Subcutaneous abdominal adipose tissue (tissue), 5 donors: ENCODE results near the gene XCL1.
"Not testable (repeated sequence)": the region's sequence is repeated elsewhere in the genome, so short reads cannot be mapped to it uniquely, and the experiment has no call there.

Experiments
- H3K27ac ChIP-seq: one replicate; pipeline ENCODE4 v1.7.0; 2013; ENCODE audit warnings: low read depth, mild to moderate bottlenecking, inconsistent platforms, low read length, moderate library complexity
- H3K27me3 ChIP-seq, 5 donors: one replicate each; pipeline ENCODE4 v1.7.0; 2013; ENCODE audit warnings: low read length in 5 of 5, inconsistent platforms in 1 of 5; ENCODE audit not compliant: control insufficient read depth in 5 of 5, insufficient read depth in 4 of 5
- H3K36me3 ChIP-seq, 5 donors: one replicate each; pipeline ENCODE4 v1.7.0; 2013; ENCODE audit warnings: low read length in 5 of 5; ENCODE audit not compliant: control insufficient read depth in 5 of 5, insufficient read depth in 5 of 5
- H3K4me1 ChIP-seq, 5 donors: one replicate each; pipeline ENCODE4 v1.7.0; 2013; ENCODE audit warnings: low read length in 5 of 5, mild to moderate bottlenecking in 3 of 5, moderate library complexity in 1 of 5; ENCODE audit not compliant: control insufficient read depth in 5 of 5, insufficient read depth in 5 of 5
- H3K4me3 ChIP-seq, 5 donors: one replicate each; pipeline ENCODE4 v1.7.0; 2013; ENCODE audit warnings: low read length in 5 of 5, low read depth in 1 of 5
- H3K9ac ChIP-seq, 5 donors: one replicate each; pipeline ENCODE4 v1.7.0; 2013; ENCODE audit warnings: low read length in 5 of 5, mild to moderate bottlenecking in 4 of 5, moderate library complexity in 3 of 5
- H3K9me3 ChIP-seq, 5 donors: one replicate each; pipeline ENCODE4 v1.7.0; 2013; ENCODE audit warnings: low read length in 5 of 5; ENCODE audit not compliant: control insufficient read depth in 5 of 5
- donor health status: healthy.
- donor health status: healthy.
- donor health status: healthy.
- donor health status: healthy.
- donor health status: healthy.

XCL1 gene

DNA sequence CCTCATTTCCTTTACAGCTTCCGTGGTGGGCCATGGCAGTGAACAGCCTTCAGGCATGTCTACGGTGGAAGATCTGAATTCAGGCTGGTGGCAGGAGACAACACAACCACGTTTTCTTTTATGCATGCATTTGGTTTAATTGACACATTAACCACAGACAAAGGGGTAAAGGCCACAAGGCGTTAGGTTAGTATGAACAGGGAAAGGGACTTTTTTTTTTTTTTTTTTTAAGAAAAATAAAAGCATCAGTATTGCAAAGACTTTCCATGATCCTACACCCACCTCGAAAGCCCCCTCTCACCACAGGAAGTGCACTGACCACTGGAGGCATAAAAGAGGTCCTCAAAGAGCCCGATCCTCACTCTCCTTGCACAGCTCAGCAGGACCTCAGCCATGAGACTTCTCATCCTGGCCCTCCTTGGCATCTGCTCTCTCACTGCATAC, at the start of gene XCL1:
Gene XCL1, plus strand, starts transcription at position 361 of the 444 bp plus-strand sequence. Its CDS starts 33 bp downstream, at position 394.
- H3K36me3 ChIP-seq, H3K9ac ChIP-seq, H3K4me3 ChIP-seq, H3K4me1 ChIP-seq, H3K27me3 ChIP-seq, H3K27ac ChIP-seq, H3K9me3 ChIP-seq: not testable (repeated sequence)

DNA sequence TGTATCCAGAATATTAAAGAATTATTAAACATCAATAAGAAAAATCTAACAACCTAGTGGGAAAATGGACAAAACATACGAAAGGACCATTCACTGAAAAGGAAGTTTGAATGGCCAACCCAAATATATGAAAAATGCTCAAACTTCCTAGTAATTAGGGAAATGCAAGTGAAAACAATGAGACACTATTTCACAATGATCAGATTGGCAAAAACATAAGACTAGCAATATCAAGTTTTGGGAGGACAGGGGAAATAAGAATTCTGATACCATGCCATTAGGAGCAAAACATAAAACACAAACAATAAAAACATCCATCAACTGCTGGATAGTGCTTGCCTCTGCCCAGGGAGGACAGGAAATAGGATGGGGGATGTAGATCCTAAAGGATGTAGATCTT, 46.9 kb upstream of the XCL1 start:
- Histone ChIP-seq H3K9me3 (peaks cover 0 to 2% (median 0%) of the 10 kb centered on the region in 5 donors), H3K9ac (no peak overlapping the region), H3K4me1 (peaks cover 0 to 10% (median 0%) of the 10 kb centered on the region in 5 donors), H3K27ac (no peak overlapping the region), H3K36me3 (no peaks in the 10 kb centered on the region), H3K27me3 (no peaks in the 10 kb centered on the region), H3K4me3 (no peak overlapping the region)

DNA sequence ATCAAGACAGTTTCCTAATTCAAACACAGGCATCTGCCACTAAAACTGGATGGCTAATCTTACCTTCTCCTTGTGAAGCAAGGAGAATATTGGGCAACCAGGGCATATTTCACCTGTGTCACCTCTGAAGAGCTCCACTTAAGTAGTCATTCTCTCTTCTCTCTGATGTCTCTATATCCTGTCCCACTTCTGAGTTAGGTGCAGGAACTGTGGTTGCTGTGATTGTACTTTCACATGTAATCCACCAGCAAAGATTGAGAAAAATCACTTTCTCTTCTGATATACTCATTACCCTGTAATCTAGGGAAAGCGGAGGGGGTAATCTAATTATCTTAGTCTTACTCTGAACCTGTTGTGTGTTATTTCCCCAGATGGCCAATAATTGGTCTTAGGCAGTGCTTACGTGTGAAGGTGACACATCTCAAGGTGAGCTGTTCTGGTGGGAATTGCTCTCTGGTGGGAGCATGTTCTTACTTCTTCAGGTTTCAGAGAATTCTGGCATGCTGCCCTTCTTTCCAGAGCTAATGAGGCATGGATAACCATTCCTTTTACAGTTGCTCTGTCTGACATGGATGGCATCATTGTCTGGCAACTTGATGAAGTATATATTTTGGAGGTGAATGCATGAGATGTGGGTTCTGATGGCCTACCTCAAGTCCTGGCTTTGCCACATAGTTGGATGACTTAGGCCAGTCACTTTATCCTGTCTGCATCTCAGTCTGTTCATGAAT, 44.6 kb upstream of the XCL1 start:
- Histone ChIP-seq H3K27ac (no peak overlapping the region), H3K9ac (no peak overlapping the region), H3K9me3 (no peaks in the 10 kb centered on the region), H3K27me3 (no peaks in the 10 kb centered on the region), H3K4me3 (no peak overlapping the region), H3K36me3 (no peaks in the 10 kb centered on the region), H3K4me1 (peaks cover 0 to 10% (median 0%) of the 10 kb centered on the region in 5 donors)

- Histone ChIP-seq H3K9me3 (no peaks in the 10 kb centered on the region), H3K4me3 (no peak overlapping the region), H3K4me1 (no peaks in the 10 kb centered on the region), H3K36me3 (no peaks in the 10 kb centered on the region), H3K27me3 (no peaks in the 10 kb centered on the region), H3K9ac (no peak overlapping the region), H3K27ac (no peak overlapping the region)
These were observed 40.9 kb upstream of the XCL1 start for GRCh38 chr1:168535536-168535935.

DNA sequence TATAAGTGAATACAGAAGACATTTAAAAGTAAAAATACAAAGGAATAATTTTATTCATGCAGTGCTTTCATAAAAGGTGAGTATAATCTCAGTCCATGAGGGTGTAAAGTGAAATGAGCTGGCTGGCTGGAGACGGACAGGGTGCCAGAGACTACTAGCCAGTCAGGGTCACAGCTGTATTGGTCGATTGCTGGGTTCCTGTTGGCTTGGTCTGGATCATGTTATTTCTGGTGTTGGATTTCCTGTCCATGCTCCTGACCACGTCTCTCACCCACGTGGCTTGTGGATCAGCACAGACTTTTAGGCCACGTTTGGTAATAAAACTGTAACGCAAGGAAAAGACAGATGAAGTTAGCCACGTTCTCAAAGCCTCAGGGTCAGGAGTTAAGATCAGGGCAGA, 35.6 kb upstream of the XCL1 start:
- not testable (repeated sequence) for H3K27me3 ChIP-seq, H3K4me1 ChIP-seq, H3K4me3 ChIP-seq, H3K9me3 ChIP-seq, H3K36me3 ChIP-seq, H3K27ac ChIP-seq, H3K9ac ChIP-seq

- H3K27ac ChIP-seq, H3K4me1 ChIP-seq, H3K9ac ChIP-seq, H3K36me3 ChIP-seq, H3K9me3 ChIP-seq, H3K4me3 ChIP-seq, H3K27me3 ChIP-seq: not testable (repeated sequence)
These were observed 33.4 kb upstream of the XCL1 start for GRCh38 chr1:168542978-168543377.

DNA sequence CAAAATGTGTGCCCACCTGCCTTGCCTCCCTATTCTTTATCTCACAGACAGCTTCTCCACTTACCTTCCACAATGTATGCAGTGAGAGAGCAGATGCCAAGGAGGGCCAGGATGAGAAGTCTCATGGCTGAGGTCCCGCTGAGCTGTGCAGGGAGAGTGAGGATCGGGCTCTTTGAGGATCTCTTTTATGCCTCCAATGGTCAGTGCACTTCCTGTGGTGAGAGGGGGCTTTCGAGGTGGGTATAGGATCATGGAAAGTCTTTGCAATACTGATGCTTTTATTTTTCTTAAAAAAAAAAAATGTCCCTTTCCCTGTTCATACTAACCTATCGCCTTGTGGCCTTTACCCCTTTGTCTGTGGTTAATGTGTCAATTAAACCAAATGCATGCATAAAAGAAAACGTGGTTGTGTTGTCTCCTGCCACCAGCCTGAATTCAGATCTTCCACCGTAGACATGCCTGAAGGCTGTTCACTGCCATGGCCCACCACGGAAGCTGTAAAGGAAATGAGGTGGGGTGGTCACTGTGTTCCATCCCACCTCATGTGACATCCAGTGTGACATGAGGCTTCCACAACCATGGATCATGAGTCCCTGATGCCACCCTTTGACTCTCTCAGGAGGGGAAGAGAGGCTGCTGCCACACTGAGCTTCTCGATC, 32.4 kb upstream of the XCL1 start, which contains the start of gene XCL2:
Gene XCL2, minus strand, starts transcription at position 158 of the 659 bp plus-strand sequence. Its CDS starts 33 bp downstream, at position 125.
- H3K27ac ChIP-seq, H3K9me3 ChIP-seq, H3K27me3 ChIP-seq: not testable (repeated sequence)

DNA sequence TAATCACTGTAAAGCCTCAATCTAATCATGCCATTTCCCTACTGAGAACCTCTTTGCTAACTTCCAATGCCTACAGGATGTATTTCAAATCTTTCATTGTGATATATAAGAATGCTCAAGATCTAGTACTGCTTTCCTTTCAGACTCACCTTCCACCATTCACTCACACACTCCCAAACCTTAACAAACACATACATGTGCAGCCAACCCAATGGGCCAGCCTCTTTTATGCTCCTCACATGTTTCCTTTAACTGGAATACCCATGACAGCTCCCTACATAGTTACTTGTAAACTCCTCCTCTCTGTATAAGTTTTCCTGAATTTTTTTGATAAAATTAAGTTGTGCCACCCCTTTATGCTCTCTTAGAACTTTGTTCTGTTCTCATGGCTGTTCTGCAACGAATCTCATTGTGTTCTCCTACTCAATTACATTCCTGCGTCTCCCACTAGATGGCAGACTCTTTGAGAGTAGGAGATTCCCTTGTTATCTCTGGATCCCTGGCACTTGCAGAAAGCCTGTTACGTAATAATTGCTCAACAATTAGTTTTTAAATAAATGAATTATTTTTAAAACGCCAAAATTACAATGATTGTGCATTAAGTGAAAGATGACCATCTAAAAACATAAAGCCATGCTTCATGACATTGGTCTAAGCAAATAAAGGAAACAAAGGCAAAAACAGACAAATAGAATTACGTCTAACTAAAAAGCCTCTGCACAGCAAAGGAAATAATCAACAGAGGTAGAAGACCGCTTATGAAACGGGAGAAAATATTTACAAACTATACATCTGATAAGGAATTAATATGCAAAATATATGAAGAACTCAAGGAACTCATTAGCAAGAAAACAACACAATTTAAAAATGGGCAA, 30.5 kb upstream of the XCL1 start:
- not testable (repeated sequence) for H3K4me1 ChIP-seq, H3K27me3 ChIP-seq, H3K4me3 ChIP-seq, H3K27ac ChIP-seq, H3K9ac ChIP-seq, H3K9me3 ChIP-seq, H3K36me3 ChIP-seq

More for the DNA sequence above, 32.4 kb upstream of the XCL1 start, which contains the start of gene XCL2:
- H3K36me3 ChIP-seq, H3K4me1 ChIP-seq, H3K4me3 ChIP-seq, H3K9ac ChIP-seq: not testable (repeated sequence)

DNA sequence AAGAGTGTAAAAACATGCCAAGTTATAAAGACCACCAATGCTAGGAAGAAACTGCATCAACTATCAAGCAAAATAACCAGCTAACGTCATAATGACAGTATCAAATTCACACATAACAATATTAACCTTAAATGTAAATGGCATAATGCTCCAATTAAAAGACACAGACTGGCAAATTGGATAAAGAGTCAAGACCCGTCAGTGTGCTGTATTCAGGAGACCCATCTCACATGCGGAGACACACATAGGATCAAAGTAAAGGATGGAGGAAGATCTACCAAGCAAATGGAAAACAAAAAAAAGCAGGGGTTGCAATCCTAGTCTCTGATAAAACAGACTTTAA, 29.9 kb upstream of the XCL1 start:
- H3K9ac ChIP-seq, H3K27me3 ChIP-seq, H3K27ac ChIP-seq, H3K36me3 ChIP-seq, H3K4me3 ChIP-seq, H3K4me1 ChIP-seq, H3K9me3 ChIP-seq: not testable (repeated sequence)

- H3K4me3 ChIP-seq: no peak overlapping the region
- no peaks in the 10 kb centered on the region for H3K36me3 ChIP-seq
- no peaks in the 10 kb centered on the region for H3K4me1 ChIP-seq
- no peaks in the 10 kb centered on the region for H3K27me3 ChIP-seq
- no peak overlapping the region for H3K9ac ChIP-seq
- H3K27ac ChIP-seq: no peak overlapping the region
- peaks cover 0 to 4% (median 3%) of the 10 kb centered on the region in 5 donors for H3K9me3 ChIP-seq
These were observed 25.4 kb upstream of the XCL1 start for GRCh38 chr1:168550971-168551370.
